Progenitor cell of endocrine pancreas (in vitro differentiated cells): ENCODE measurements around the gene BFSP1. TPM values are rescaled to one million over a fixed set of nuclear protein-coding genes. Genes with fewer than 3 reads are reported as not detected.

Experiments used
- DNase-seq: peaks from one replicate; pipeline ENCODE4 v3.0.0; 2021; ENCODE audit warnings: low spot score; ENCODE audit not compliant: unreplicated experiment
- H3K27ac Mint-ChIP-seq: 2 replicates; pipeline ENCODE4 v1.8.0; 2021; ENCODE audit warnings: mild to moderate bottlenecking, moderate library complexity, mixed read lengths
- H3K27me3 Mint-ChIP-seq: 2 replicates; pipeline ENCODE4 v1.8.0; 2021; ENCODE audit warnings: mixed read lengths
- H3K36me3 Mint-ChIP-seq: 2 replicates; pipeline ENCODE4 v1.8.0; 2022; ENCODE audit warnings: mixed read lengths; ENCODE audit not compliant: insufficient read depth
- H3K4me1 Mint-ChIP-seq: 2 replicates; pipeline ENCODE4 v1.8.0; 2021; ENCODE audit warnings: low read depth, mixed read lengths
- H3K4me3 Mint-ChIP-seq: 2 replicates; pipeline ENCODE4 v1.8.0; 2021; ENCODE audit warnings: low read depth, mild to moderate bottlenecking, moderate library complexity, mixed read lengths
- H3K9me3 Mint-ChIP-seq: 2 replicates; pipeline ENCODE4 v1.8.0; 2021; ENCODE audit warnings: low read depth, mixed read lengths
- CTCF ChIP-seq: fragments of 200-600 bp; sonication (generic); IDR thresholded peaks from one replicate; pipeline ENCODE4 v1.5.0; 2021; ENCODE audit warnings: antibody characterized with exemption, mild to moderate bottlenecking; ENCODE audit not compliant: unreplicated experiment
- total RNA-seq: library from RNA; stranded (reverse); gene quantifications from 2 replicates; pipeline ENCODE4 v1.2.1, GENCODE V29; 2021

BFSP1 gene
- total RNA-seq, 1 donor from 2014 or later: 4.2 TPM

DNA sequence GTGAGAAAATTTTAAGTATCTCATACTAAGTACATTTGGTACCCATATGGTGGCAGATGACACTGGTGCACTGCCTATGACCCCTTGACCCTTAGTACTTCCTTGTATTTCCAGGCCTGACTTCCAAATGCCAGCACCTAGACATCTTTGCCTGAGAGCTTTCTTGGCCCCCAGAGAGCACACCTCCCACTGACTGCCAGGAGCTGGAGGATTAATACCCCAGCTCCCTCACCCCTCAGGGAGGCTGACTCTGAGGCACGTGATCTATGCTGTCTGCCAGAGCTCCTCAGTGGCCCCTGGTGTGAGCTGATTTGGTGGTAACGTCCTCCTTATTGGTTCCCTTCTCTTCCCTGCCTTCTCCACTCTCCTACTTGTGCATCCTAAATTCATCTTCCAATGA is 38.0 kb downstream of the BFSP1 start:
- Mint-ChIP-seq H3K27me3 (peaks cover 9% of the 10 kb centered on the region), H3K9me3 (no peaks in the 10 kb centered on the region), H3K4me3 (no peak overlapping the region), H3K36me3 (peaks cover 2% of the 10 kb centered on the region), H3K27ac (no peak overlapping the region), H3K4me1 (no peaks in the 10 kb centered on the region)
- no peak for DNase-seq
- no peak for TF ChIP-seq CTCF

GRCh38 chr20:17491488-17491887 is 39.7 kb downstream of the BFSP1 start:
- Mint-ChIP-seq H3K27me3 (peaks cover 16% of the 10 kb centered on the region), H3K36me3 (peaks cover 2% of the 10 kb centered on the region), H3K9me3 (no peaks in the 10 kb centered on the region), H3K4me3 (no peak overlapping the region), H3K27ac (no peak overlapping the region), H3K4me1 (no peaks in the 10 kb centered on the region)
- TF ChIP-seq CTCF: no peak
- DNase-seq: no peak

GRCh38 chr20:17491041-17491440 is 40.1 kb downstream of the BFSP1 start:
- Mint-ChIP-seq H3K36me3 (peaks cover 2% of the 10 kb centered on the region), H3K4me1 (no peaks in the 10 kb centered on the region), H3K27me3 (peaks cover 18% of the 10 kb centered on the region), H3K9me3 (no peaks in the 10 kb centered on the region), H3K4me3 (no peak overlapping the region), H3K27ac (no peak overlapping the region)
- no peak for TF ChIP-seq CTCF
- DNase-seq: no peak

- Mint-ChIP-seq H3K27me3 (peaks cover 19% of the 10 kb centered on the region), H3K36me3 (peaks cover 2% of the 10 kb centered on the region), H3K9me3 (no peaks in the 10 kb centered on the region), H3K27ac (no peak overlapping the region), H3K4me3 (no peak overlapping the region), H3K4me1 (no peaks in the 10 kb centered on the region)
- DNase-seq: no peak
- no peak for TF ChIP-seq CTCF
Measured at GRCh38 chr20:17490501-17490900, 40.7 kb downstream of the BFSP1 start.

GRCh38 chr20:17488916-17489600 is 42.1 kb downstream of the BFSP1 start:
- no peaks in the 10 kb centered on the region for H3K4me1 Mint-ChIP-seq
- H3K27me3 Mint-ChIP-seq: peaks cover 22% of the 10 kb centered on the region
- no peaks in the 10 kb centered on the region for H3K36me3 Mint-ChIP-seq
- no peak overlapping the region for H3K27ac Mint-ChIP-seq
- H3K9me3 Mint-ChIP-seq: no peaks in the 10 kb centered on the region
- no peak for DNase-seq
- no peak overlapping the region for H3K4me3 Mint-ChIP-seq
- no peak for TF ChIP-seq CTCF
